ENCODE results near the gene LHX5. TPM values are rescaled to one million over a fixed set of nuclear protein-coding genes. Genes with fewer than 3 reads are reported as not detected.

LHX5 gene
- total RNA-seq, 1 experiment from 2014 or later: 1.9 TPM

DNA sequence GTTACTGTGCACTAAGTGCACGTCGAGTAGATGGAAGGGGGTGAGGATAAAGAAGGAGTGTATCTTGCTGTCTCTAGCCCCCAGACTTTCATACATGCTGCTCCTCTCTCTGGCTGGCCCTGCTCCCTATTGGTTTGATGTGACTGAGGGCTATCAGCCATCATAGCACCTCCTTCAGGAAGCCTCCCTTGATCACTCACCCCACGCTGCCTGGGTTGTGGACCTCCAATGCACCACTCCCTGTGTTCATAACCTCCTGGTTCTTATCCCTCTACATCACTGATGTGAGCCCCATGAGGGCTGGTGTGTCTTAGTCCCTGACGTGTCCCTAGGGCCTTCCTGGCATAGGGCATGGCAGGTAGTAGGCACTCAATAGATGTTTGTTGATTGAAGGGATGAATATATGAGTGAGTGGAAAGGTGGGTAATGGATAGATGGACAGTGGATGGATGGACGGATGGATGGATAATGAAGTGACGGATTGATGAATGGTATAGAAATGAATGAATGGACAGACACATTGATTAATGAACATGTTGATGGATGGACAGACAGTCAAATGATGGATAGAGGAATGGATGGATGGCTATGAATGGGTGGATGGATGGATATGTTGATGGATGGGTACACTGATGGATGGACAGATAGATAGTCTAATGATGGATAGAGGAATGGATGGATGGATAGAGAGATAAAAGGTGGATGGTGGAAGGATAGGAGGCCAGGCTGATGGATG, 34.5 kb downstream of the LHX5 start:
- peaks cover 3 to 10% of the 10 kb centered on the region in 2 experiments for H3K4me1 Mint-ChIP-seq
- Histone ChIP-seq H3K79me1 (ENCODE audit: insufficient read depth, low read depth, low read length, poor library complexity, severe bottlenecking) (no peaks in the 10 kb centered on the region), H2AK5ac (ENCODE audit: insufficient read length, low read length) (no peak overlapping the region), H3K79me2 (ENCODE audit: insufficient read depth, low read length) (no peaks in the 10 kb centered on the region), H3K9ac (ENCODE audit: extremely low read depth, insufficient read length, low read length) (no peak overlapping the region), H3K4ac (ENCODE audit: low read depth, low read length) (no peak overlapping the region), H3K4me2 (ENCODE audit: insufficient read depth, insufficient read length, low read length) (no peak overlapping the region), H4K20me1 (ENCODE audit: control insufficient read depth, insufficient read depth, insufficient read length) (no peaks in the 10 kb centered on the region), H4K5ac (ENCODE audit: insufficient read length, low read depth, low read length) (no peak overlapping the region), H2AFZ (ENCODE audit: low read length) (no peak overlapping the region), H3K27ac (ENCODE audit: insufficient read length, low read depth, low read length) (no peak overlapping the region), H2BK5ac (ENCODE audit: insufficient read length, low read length) (no peak overlapping the region), H3K27me3 (ENCODE audit: insufficient read depth, low read length) (no peaks in the 10 kb centered on the region), H2BK120ac (ENCODE audit: low read depth, low read length, poor library complexity, severe bottlenecking) (no peak overlapping the region), H3K23ac (ENCODE audit: insufficient read length, low read depth, low read length) (no peak overlapping the region), H2BK20ac (ENCODE audit: low read depth, low read length, poor library complexity, severe bottlenecking) (no peak overlapping the region), H3K18ac (ENCODE audit: insufficient read length, low read depth, low read length) (no peak overlapping the region), H2BK15ac (ENCODE audit: low read depth, low read length) (no peak overlapping the region), H3K4me1 (ENCODE audit: insufficient read depth, low read length) (no peaks in the 10 kb centered on the region), H4K8ac (replicated peaks; ENCODE audit: insufficient read length, low read depth, low read length) (no peak overlapping the region), H3K9me3 (ENCODE audit: control insufficient read depth, low read depth, low read length) (no peaks in the 10 kb centered on the region), H3T11ph (ENCODE audit: low read length) (no peak overlapping the region), H3K14ac (ENCODE audit: insufficient read depth, low read length) (no peak overlapping the region), H4K91ac (ENCODE audit: insufficient read length, low read depth, low read length) (no peak overlapping the region), H3K56ac (ENCODE audit: insufficient read length, low read depth, low read length) (no peak overlapping the region), H3K23me2 (ENCODE audit: insufficient read length, low read depth, low read length, poor library complexity, severe bottlenecking) (no peaks in the 10 kb centered on the region), H2BK12ac (ENCODE audit: insufficient read length, low read depth, low read length) (no peak overlapping the region)
- H3K9me3 Mint-ChIP-seq: no peaks in the 10 kb centered on the region; a peak in 1 of 5 replicates
- TF ChIP-seq, protein P1, sequence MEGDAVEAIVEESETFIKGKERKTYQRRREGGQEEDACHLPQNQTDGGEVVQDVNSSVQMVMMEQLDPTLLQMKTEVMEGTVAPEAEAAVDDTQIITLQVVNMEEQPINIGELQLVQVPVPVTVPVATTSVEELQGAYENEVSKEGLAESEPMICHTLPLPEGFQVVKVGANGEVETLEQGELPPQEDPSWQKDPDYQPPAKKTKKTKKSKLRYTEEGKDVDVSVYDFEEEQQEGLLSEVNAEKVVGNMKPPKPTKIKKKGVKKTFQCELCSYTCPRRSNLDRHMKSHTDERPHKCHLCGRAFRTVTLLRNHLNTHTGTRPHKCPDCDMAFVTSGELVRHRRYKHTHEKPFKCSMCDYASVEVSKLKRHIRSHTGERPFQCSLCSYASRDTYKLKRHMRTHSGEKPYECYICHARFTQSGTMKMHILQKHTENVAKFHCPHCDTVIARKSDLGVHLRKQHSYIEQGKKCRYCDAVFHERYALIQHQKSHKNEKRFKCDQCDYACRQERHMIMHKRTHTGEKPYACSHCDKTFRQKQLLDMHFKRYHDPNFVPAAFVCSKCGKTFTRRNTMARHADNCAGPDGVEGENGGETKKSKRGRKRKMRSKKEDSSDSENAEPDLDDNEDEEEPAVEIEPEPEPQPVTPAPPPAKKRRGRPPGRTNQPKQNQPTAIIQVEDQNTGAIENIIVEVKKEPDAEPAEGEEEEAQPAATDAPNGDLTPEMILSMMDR (conservative IDR thresholded peaks at IDR 0.05): no peak
- 100% methylated on average over 2 of the region's 6 CpGs for WGBS (ENCODE audit: extremely low coverage, insufficient read length, low lambda C conversion rate)
- DNase-seq: no peak
- H3K27me3 Mint-ChIP-seq (ENCODE audit: low read depth): peaks cover 11% of the 10 kb centered on the region
- H3K4me3 Mint-ChIP-seq: no peak overlapping the region
- no peak overlapping the region for H3K27ac Mint-ChIP-seq
- no peaks in the 10 kb centered on the region for H3K36me3 Mint-ChIP-seq (ENCODE audit: insufficient read depth in 1 of 3, low read depth in 3 of 3)
